HG03280 (cell line): ENCODE data around the gene CETN3.
"Not testable (repeated sequence)": the region's sequence is repeated elsewhere in the genome, so short reads cannot be mapped to it uniquely, and the experiment has no call there.

Experiments
- ATAC-seq: cut with Tn5 transposase; IDR thresholded peaks from one replicate; pipeline ENCODE4 v1.9.1; 2021; ENCODE audit warnings: mild to moderate bottlenecking, moderate library complexity; ENCODE audit not compliant: unreplicated experiment

The CETN3 gene

GRCh38 chr5:90384389-90384788 lies 25.2 kb downstream of the CETN3 start:
- no peak for ATAC-seq

- no peak for ATAC-seq
These were observed 25.7 kb downstream of the CETN3 start for GRCh38 chr5:90383903-90384302.

GRCh38 chr5:90381213-90381929 lies 28.2 kb downstream of the CETN3 start:
- no peak for ATAC-seq

- no peak for ATAC-seq
These were observed 29.9 kb downstream of the CETN3 start for GRCh38 chr5:90379652-90380051.

GRCh38 chr5:90378752-90379151 lies 30.8 kb downstream of the CETN3 start:
- ATAC-seq = no peak

- not testable (repeated sequence) for ATAC-seq
These were observed 38.3 kb downstream of the CETN3 start for GRCh38 chr5:90371269-90371668.

- ATAC-seq = no peak
These were observed 40.9 kb downstream of the CETN3 start for GRCh38 chr5:90368454-90369246.

- ATAC-seq = no peak
These were observed 41.7 kb downstream of the CETN3 start for GRCh38 chr5:90367879-90368278.

GRCh38 chr5:90366948-90367347 lies 42.6 kb downstream of the CETN3 start:
- no peak for ATAC-seq

GRCh38 chr5:90365328-90365727 lies 44.2 kb downstream of the CETN3 start:
- ATAC-seq = no peak

- no peak for ATAC-seq
These were observed 50.3 kb downstream of the CETN3 start for GRCh38 chr5:90359073-90359920.

GRCh38 chr5:90356622-90357021 lies 52.9 kb downstream of the CETN3 start:
- no peak for ATAC-seq

- ATAC-seq = no peak
These were observed 53.4 kb downstream of the CETN3 start for GRCh38 chr5:90356176-90356575.

GRCh38 chr5:90355635-90356034 lies 53.9 kb downstream of the CETN3 start:
- ATAC-seq = no peak

- no peak for ATAC-seq
These were observed 56.3 kb downstream of the CETN3 start for GRCh38 chr5:90353254-90353653.

- no peak for ATAC-seq
These were observed 58.5 kb downstream of the CETN3 start for GRCh38 chr5:90351101-90351500.

GRCh38 chr5:90347462-90347861 lies 62.1 kb downstream of the CETN3 start:
- ATAC-seq = no peak

GRCh38 chr5:90345684-90346083 lies 63.9 kb downstream of the CETN3 start:
- no peak for ATAC-seq

- ATAC-seq = no peak
These were observed 64.9 kb downstream of the CETN3 start for GRCh38 chr5:90344689-90345088.

- not testable (repeated sequence) for ATAC-seq
These were observed 65.8 kb downstream of the CETN3 start for GRCh38 chr5:90343731-90344130.

GRCh38 chr5:90342576-90342975 lies 67.0 kb downstream of the CETN3 start:
- ATAC-seq = no peak
